HepG2 (cell line): ENCODE results near the gene PCYT2. TPM values are rescaled to one million over a fixed set of nuclear protein-coding genes. Genes with fewer than 3 reads are reported as not detected.

Experiments used
- ATAC-seq: fragments of 200-7000 bp; cut with Tn5 transposase; 3 replicates; pipeline ENCODE4 v1.9.1; 2020; ENCODE audit warnings: mild to moderate bottlenecking, moderate library complexity
- BruUV-seq: library from RNA; stranded (reverse); fragments of 400-500 nt; replicated peaks from 2 replicates; lab custom pipeline; 2021; lab: Mats Ljungman, UMichigan
- CTCF ChIA-PET: fragments of 300-600 bp; formaldehyde crosslinking; extraction: SDS; loops from one replicate; lab custom pipeline; 2021; ENCODE audit warnings: low total read pairs, inconsistent platforms, low intra/inter-chr PET ratio; lab: Yijun Ruan, JAX
- POLR2A ChIA-PET: fragments of 350-600 bp; sonication (Branson Sonifier 250); formaldehyde crosslinking; loops from one replicate; lab custom pipeline; 2020; ENCODE audit warnings: antibody characterized with exemption, inconsistent platforms; lab: Yijun Ruan, JAX
- DNase-seq: peaks from one replicate; pipeline ENCODE4 v3.0.0-alpha.2; 2015; ENCODE audit warnings: low spot score
- FAIRE-seq: peaks from 3 replicates; lab custom pipeline; 2011; peaks lifted over from hg19 to GRCh38; lab: Jason Lieb, UNC
- H2AFZ ChIP-seq: one replicate; pipeline ENCODE4 v1.6.1; 2011; ENCODE audit warnings: low read length, inconsistent platforms
- H3K27ac ChIP-seq: fragments of 300-600 bp; 3 replicates; pipeline ENCODE4 v1.8.0; 2011; ENCODE audit warnings: mixed run types, mild to moderate bottlenecking, mixed read lengths, low read length, inconsistent platforms; ENCODE audit not compliant: insufficient read depth; ENCODE audit errors: extremely low read length
- H3K27me3 ChIP-seq, 2 experiments: fragments of 200-600 bp in 1 of 2; 2 replicates in 1 of 2; 3 replicates in 1 of 2; pipeline versions ENCODE4 v1.6.0 to v1.8.0; 2011; ENCODE audit warnings: low read length in 2 of 2, mild to moderate bottlenecking in 2 of 2, moderate library complexity in 2 of 2, inconsistent platforms in 1 of 2; ENCODE audit not compliant: insufficient read depth in 2 of 2, control insufficient read depth in 1 of 2
- H3K36me3 ChIP-seq, 2 experiments: fragments of 200-600 bp in 1 of 2; replicated peaks in 1 of 2; 2 replicates in 1 of 2; 3 replicates in 1 of 2; pipeline versions ENCODE4 v1.5.1 to v1.8.0; 2011; ENCODE audit warnings: low read length in 2 of 2, inconsistent platforms in 1 of 2; ENCODE audit not compliant: insufficient read depth in 2 of 2, control insufficient read depth in 1 of 2
- H3K4me1 ChIP-seq: 2 replicates; pipeline ENCODE4 v1.5.1; 2012; ENCODE audit warnings: low read length, inconsistent platforms; ENCODE audit not compliant: insufficient read depth
- H3K4me2 ChIP-seq: 2 replicates; pipeline ENCODE4 v1.6.0; 2011; ENCODE audit warnings: low read depth, low read length, inconsistent platforms
- H3K4me3 ChIP-seq, 3 experiments: fragments of 200-600 bp in 1 of 3; sonication (generic), shearing (Covaris generic) in 1 of 3; replicated peaks in 1 of 3; 2 replicates each; pipeline ENCODE4 v1.5.1; 2011 to 2016; ENCODE audit warnings: low read length in 3 of 3, inconsistent platforms in 2 of 3, low read depth in 2 of 3, mild to moderate bottlenecking in 2 of 3, control low read depth in 1 of 3, mixed read lengths in 1 of 3; ENCODE audit not compliant: insufficient read depth in 1 of 3
- H3K79me2 ChIP-seq: one replicate; pipeline ENCODE4 v1.6.1; 2011; ENCODE audit warnings: low read length, inconsistent platforms; ENCODE audit not compliant: insufficient read depth
- H3K9ac ChIP-seq: 2 replicates; pipeline ENCODE4 v1.6.0; 2011; ENCODE audit warnings: mild to moderate bottlenecking, low read depth, low read length, inconsistent platforms; ENCODE audit not compliant: insufficient read depth
- H3K9me3 ChIP-seq: 2 replicates; pipeline ENCODE4 v1.5.1; 2012; ENCODE audit warnings: mild to moderate bottlenecking, low read length
- H4K20me1 ChIP-seq: 2 replicates; pipeline ENCODE4 v1.6.0; 2011; ENCODE audit warnings: inconsistent platforms, mild to moderate bottlenecking, low read length, moderate library complexity; ENCODE audit not compliant: insufficient read depth
- ARID4A ChIP-seq: sonication (generic); formaldehyde crosslinking; IDR thresholded peaks from 2 replicates; pipeline ENCODE4 v1.5.0; 2020; ENCODE audit warnings: mild to moderate bottlenecking, missing genetic modification reagents, borderline replicate concordance
- CBFB ChIP-seq: sonication (generic); formaldehyde crosslinking; IDR thresholded peaks from 2 replicates; pipeline ENCODE4 v1.4.0; 2020; ENCODE audit warnings: missing genetic modification reagents
- EP300 ChIP-seq, 3 experiments: sonication (generic) in 1 of 3; formaldehyde crosslinking in 1 of 3; IDR thresholded peaks; 2 replicates each; pipeline versions ENCODE4 v1.5.1 to v1.6.1; 2011 to 2020; ENCODE audit warnings: low read depth in 2 of 3, low read length in 2 of 3, borderline replicate concordance in 1 of 3, improper control_type of control experiment in 1 of 3, mild to moderate bottlenecking in 1 of 3, missing genetic modification reagents in 1 of 3, moderate library complexity in 1 of 3
- EZH2 ChIP-seq: conservative IDR thresholded peaks from 2 replicates; pipeline ENCODE4 v1.6.1; 2012; ENCODE audit warnings: mild to moderate bottlenecking, low read depth, low read length, moderate library complexity
- JUND ChIP-seq: sonication (generic); formaldehyde crosslinking; IDR thresholded peaks from 2 replicates; pipeline ENCODE4 v1.8.0; 2022; ENCODE audit warnings: mild to moderate bottlenecking, missing genetic modification reagents
- MED1 ChIP-seq: sonication (generic); formaldehyde crosslinking; IDR thresholded peaks from 2 replicates; pipeline ENCODE4 v1.4.0; 2020; ENCODE audit warnings: missing genetic modification reagents
- NFKBIZ ChIP-seq: IDR thresholded peaks from 2 replicates; pipeline ENCODE4 v1.6.1; 2018; ENCODE audit warnings: missing genetic modification reagents, missing compliant biosample characterization
- THAP8 ChIP-seq: sonication (generic); formaldehyde crosslinking; IDR thresholded peaks from 2 replicates; pipeline ENCODE4 v1.5.1; 2020; ENCODE audit warnings: missing genetic modification reagents, mild to moderate bottlenecking, borderline replicate concordance
- ZBTB3 ChIP-seq: sonication (generic); formaldehyde crosslinking; IDR thresholded peaks from 2 replicates; pipeline ENCODE4 v1.4.0; 2020; ENCODE audit warnings: low read depth, mild to moderate bottlenecking, moderate library complexity, missing genetic modification reagents, borderline replicate concordance
- ZNF326 ChIP-seq: sonication (generic); formaldehyde crosslinking; IDR thresholded peaks from 2 replicates; pipeline ENCODE4 v1.4.0; 2020; ENCODE audit warnings: missing genetic modification reagents, borderline replicate concordance
- ZNF570 ChIP-seq: sonication (generic); formaldehyde crosslinking; IDR thresholded peaks from 2 replicates; pipeline ENCODE4 v1.4.0; 2020; ENCODE audit warnings: mild to moderate bottlenecking, missing genetic modification reagents, borderline replicate concordance
- ZNF644 ChIP-seq: IDR thresholded peaks from 2 replicates; pipeline ENCODE4 v1.6.1; 2016; ENCODE audit warnings: low read depth
- ZNF768 ChIP-seq: sonication (generic); formaldehyde crosslinking; IDR thresholded peaks from 2 replicates; pipeline ENCODE4 v1.4.0; 2020; ENCODE audit warnings: missing genetic modification reagents
- ZNF850 ChIP-seq: sonication (generic); formaldehyde crosslinking; conservative IDR thresholded peaks from 2 replicates; pipeline ENCODE4 v1.9.0; 2021; ENCODE audit warnings: mild to moderate bottlenecking, missing genetic modification reagents
- WGBS: methylation state at CpG from one replicate; pipeline ENCODE4 v1.1.6; 2017; ENCODE audit warnings: low lambda C conversion rate; 5-methylcytosine and 5-hydroxymethylcytosine counted together
- in situ Hi-C: cut with HindIII; loops from 2 replicates; pipeline ENCODE4 v1.10.0; 2017; ENCODE audit warnings: low pct_unique_long_range_greater_than_20kb; ENCODE audit not compliant: extremely low pct_ligation_motif_present
- intact Hi-C: fragments of 100-400 bp; cut with micrococcal nuclease; formaldehyde crosslinking; loops from one replicate; pipeline ENCODE4 v1.10.0; 2022; ENCODE audit not compliant: unreplicated experiment
- polyA plus RNA-seq, 8 experiments: library from polyadenylated mRNA; depleted of rRNA in 3 of 8; stranded (reverse) in 7 of 8; unstranded in 1 of 8; fragments of >200 nt; fragmentation: Illumina TruSeq in 4 of 8; extraction: Trizol in 4 of 8; gene quantifications; 2 replicates each; pipeline versions ENCODE4 v1.2.1 to v1.2.3, GENCODE V29; 2011 to 2016; ENCODE audit warnings: low read depth in 4 of 8, missing spikeins in 1 of 8, mixed read lengths in 1 of 8; ENCODE audit not compliant: insufficient read depth in 1 of 8
- total RNA-seq, 5 experiments: library from RNA; depleted of rRNA; stranded (reverse); fragments of >200 nt; fragmentation: Illumina TruSeq; extraction: Trizol; gene quantifications; 2 replicates each; pipeline ENCODE4 v1.2.3, GENCODE V29; 2016; ENCODE audit warnings: low read depth in 1 of 5
- TF ChIP-seq, protein P1 (sequence below): sonication (generic); formaldehyde crosslinking; IDR thresholded peaks from 2 replicates; pipeline ENCODE4 v1.4.0; 2020; ENCODE audit warnings: missing genetic modification reagents, borderline replicate concordance

The PCYT2 gene
- total and polyA plus RNA-seq, 2 of the 13 experiments (the other 11 are each of a cell fraction or from before 2014, with no cell fraction given) = 147 to 297 TPM

GRCh38 chr17:81925860-81926450 lies 14.8 kb upstream of the PCYT2 start:
- WGBS = 36% methylated on average over 10 of the region's 10 CpGs
- Histone ChIP-seq H3K36me3 (peaks cover 11 to 13% of the 10 kb centered on the region in 2 experiments; a peak in 4 of 5 replicates), H3K79me2 (peaks cover 59% of the 10 kb centered on the region), H3K27me3 (no peaks in the 10 kb centered on the region), H3K27ac (peak overlapping the region; percentile 92), H3K4me2 (peak overlapping the region; percentile 88), H3K4me3 (peak overlapping the region; percentile 79 to 94 (median 91)), H3K4me1 (peaks cover 50% of the 10 kb centered on the region), H2AFZ (no peak overlapping the region), H3K9me3 (no peaks in the 10 kb centered on the region), H4K20me1 (peaks cover 28% of the 10 kb centered on the region), H3K9ac (peak overlapping the region; percentile 91)
- no peak for DNase-seq
- BruUV-seq = no TSS peak
- intact Hi-C loops = loop anchor here (2.0 kb wide), 1 partner anchor 15 kb away; the partner anchor contains the start of gene PCYT2
- no peak for ATAC-seq
- POLR2A ChIA-PET = interaction anchor here (0.7 to 6.1 kb wide), 29 partner anchors 9 to 316 kb away, joined by 3 to 71 read pairs (median 5); partner anchors contain the start of genes CENPX, LRRC45, MCRIP1 and MRPL12
- no peak for FAIRE-seq
- in situ Hi-C loops = no loop called here
- CTCF ChIA-PET = no interaction called here
- TF ChIP-seq ZNF850 (no peak), THAP8 (CRISPR knock-in tag) (no peak), CBFB (CRISPR knock-in tag) (no peak; the same call in 1 of the 2 replicates), ZNF768 (no peak), EP300 (IDR thresholded peaks at IDR 0.05; ENCODE audit: low read depth in 2 of 2, low read length in 2 of 2) (no peak), EP300 (CRISPR knock-in tag; IDR thresholded peaks at IDR 0.05; ENCODE audit: borderline replicate concordance) (no peak), MED1 (no peak), ZNF644 (no peak), ZBTB3 (CRISPR knock-in tag) (no peak), ARID4A (CRISPR knock-in tag) (no peak; the same call in 1 of the 2 replicates), JUND (CRISPR knock-in tag) (peak; percentile 11; the same call in 1 of the 2 replicates), EZH2 (no peak), NFKBIZ (CRISPR knock-in tag) (peak; percentile 15; the same call in 1 of the 2 replicates), ZNF570 (CRISPR knock-in tag) (no peak), ZNF326 (CRISPR knock-in tag) (0 out of 2 replicates have a peak, but pooled peaks have one; percentile 40)
- TF ChIP-seq, protein P1, sequence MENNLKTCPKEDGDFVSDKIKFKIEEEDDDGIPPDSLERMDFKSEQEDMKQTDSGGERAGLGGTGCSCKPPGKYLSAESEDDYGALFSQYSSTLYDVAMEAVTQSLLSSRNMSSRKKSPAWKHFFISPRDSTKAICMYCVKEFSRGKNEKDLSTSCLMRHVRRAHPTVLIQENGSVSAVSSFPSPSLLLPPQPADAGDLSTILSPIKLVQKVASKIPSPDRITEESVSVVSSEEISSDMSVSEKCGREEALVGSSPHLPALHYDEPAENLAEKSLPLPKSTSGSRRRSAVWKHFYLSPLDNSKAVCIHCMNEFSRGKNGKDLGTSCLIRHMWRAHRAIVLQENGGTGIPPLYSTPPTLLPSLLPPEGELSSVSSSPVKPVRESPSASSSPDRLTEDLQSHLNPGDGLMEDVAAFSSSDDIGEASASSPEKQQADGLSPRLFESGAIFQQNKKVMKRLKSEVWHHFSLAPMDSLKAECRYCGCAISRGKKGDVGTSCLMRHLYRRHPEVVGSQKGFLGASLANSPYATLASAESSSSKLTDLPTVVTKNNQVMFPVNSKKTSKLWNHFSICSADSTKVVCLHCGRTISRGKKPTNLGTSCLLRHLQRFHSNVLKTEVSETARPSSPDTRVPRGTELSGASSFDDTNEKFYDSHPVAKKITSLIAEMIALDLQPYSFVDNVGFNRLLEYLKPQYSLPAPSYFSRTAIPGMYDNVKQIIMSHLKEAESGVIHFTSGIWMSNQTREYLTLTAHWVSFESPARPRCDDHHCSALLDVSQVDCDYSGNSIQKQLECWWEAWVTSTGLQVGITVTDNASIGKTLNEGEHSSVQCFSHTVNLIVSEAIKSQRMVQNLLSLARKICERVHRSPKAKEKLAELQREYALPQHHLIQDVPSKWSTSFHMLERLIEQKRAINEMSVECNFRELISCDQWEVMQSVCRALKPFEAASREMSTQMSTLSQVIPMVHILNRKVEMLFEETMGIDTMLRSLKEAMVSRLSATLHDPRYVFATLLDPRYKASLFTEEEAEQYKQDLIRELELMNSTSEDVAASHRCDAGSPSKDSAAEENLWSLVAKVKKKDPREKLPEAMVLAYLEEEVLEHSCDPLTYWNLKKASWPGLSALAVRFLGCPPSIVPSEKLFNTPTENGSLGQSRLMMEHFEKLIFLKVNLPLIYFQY (CRISPR knock-in tag) = no peak
